Liver (tissue), 3 donors: ENCODE results near the gene TMEM163.

ENCODE experiments used
- CTCF ChIP-seq: fragments of 150-350 bp; IDR thresholded peaks from 2 replicates; pipeline ENCODE4 v1.5.1; 2017; ENCODE audit warnings: improper control_type of control experiment, low read depth, low read length; ENCODE audit not compliant: missing input control
- GABPA ChIP-seq, 2 donors: IDR thresholded peaks in 1 of 2; conservative IDR thresholded peaks in 1 of 2; 2 replicates each; pipeline ENCODE4 v1.6.1; 2016; ENCODE audit warnings: antibody characterized with exemption in 2 of 2, mild to moderate bottlenecking in 1 of 2, moderate library complexity in 1 of 2
- RAD21 ChIP-seq, 2 donors: IDR thresholded peaks; 2 replicates each; pipeline ENCODE4 v1.6.1; 2016; ENCODE audit warnings: antibody characterized with exemption in 2 of 2, mild to moderate bottlenecking in 2 of 2
- TAF1 ChIP-seq: conservative IDR thresholded peaks from 2 replicates; pipeline ENCODE4 v1.6.1; 2016; ENCODE audit warnings: antibody characterized with exemption, mild to moderate bottlenecking
- donor health status: healthy.
- donor health status: healthy.

- TF ChIP-seq CTCF = no peak
- TF ChIP-seq RAD21 (IDR thresholded peaks at IDR 0.05) = no peak
- TF ChIP-seq TAF1 = no peak
- TF ChIP-seq GABPA (IDR thresholded peaks at IDR 0.05 in 1 of 2, conservative IDR thresholded peaks at IDR 0.05 in 1 of 2) = no peak
Measured at GRCh38 chr2:134718817-134719814, at the start of gene TMEM163.
